ENCODE data around the gene DLX3. TPM values are rescaled to one million over a fixed set of nuclear protein-coding genes. Genes with fewer than 3 reads are reported as not detected.

DLX3 gene
- total RNA-seq, 1 donor = not detected

- no peak for DNase-seq (ENCODE audit: low read depth)
- TF ChIP-seq CTCF (IDR thresholded peaks at IDR 0.05; ENCODE audit: insufficient read depth, low read depth, low read length) = no peak
- H3K4me3 ChIP-seq (ENCODE audit: low read depth, low read length) = no peak overlapping the region
Observed at GRCh38 chr17:50014471-50015088, 19.6 kb upstream of the DLX3 start.

GRCh38 chr17:50013079-50013478 lies 18.1 kb upstream of the DLX3 start:
- TF ChIP-seq CTCF (IDR thresholded peaks at IDR 0.05; ENCODE audit: insufficient read depth, low read depth, low read length) = no peak
- no peak for DNase-seq (ENCODE audit: low read depth)
- H3K4me3 ChIP-seq (ENCODE audit: low read depth, low read length) = no peak overlapping the region

GRCh38 chr17:50009282-50009681 lies 14.3 kb upstream of the DLX3 start:
- no peak overlapping the region for H3K4me3 ChIP-seq (ENCODE audit: low read depth, low read length)
- TF ChIP-seq CTCF (IDR thresholded peaks at IDR 0.05; ENCODE audit: insufficient read depth, low read depth, low read length) = no peak
- DNase-seq (ENCODE audit: low read depth) = no peak

DNA sequence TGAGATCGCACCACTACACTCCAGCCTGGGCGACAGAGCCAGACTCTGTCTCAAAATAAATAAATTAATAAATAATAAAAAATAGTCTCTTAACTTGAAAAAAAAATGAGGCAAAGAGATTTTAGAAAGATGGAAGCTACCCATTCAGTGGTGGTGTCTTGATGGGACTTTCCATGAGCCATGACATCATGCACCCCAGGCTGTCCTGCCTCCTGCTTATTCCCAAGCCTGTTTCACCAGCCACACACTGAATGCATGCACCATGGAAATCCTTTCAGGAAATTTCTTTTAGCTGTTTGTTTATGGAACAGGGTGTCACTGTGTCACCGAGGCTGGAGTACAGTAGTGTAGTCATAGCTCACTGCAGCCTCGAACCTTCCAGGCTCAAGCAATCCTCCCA lies 8.9 kb upstream of the DLX3 start:
- no peak for TF ChIP-seq CTCF (IDR thresholded peaks at IDR 0.05; ENCODE audit: insufficient read depth, low read depth, low read length)
- H3K4me3 ChIP-seq (ENCODE audit: low read depth, low read length) = no peak overlapping the region
- DNase-seq (ENCODE audit: low read depth) = no peak

- TF ChIP-seq CTCF (IDR thresholded peaks at IDR 0.05; ENCODE audit: insufficient read depth, low read depth, low read length) = no peak
- no peak overlapping the region for H3K4me3 ChIP-seq (ENCODE audit: low read depth, low read length)
- no peak for DNase-seq (ENCODE audit: low read depth)
Observed at GRCh38 chr17:49998836-49999511, 4.0 kb upstream of the DLX3 start.

DNA sequence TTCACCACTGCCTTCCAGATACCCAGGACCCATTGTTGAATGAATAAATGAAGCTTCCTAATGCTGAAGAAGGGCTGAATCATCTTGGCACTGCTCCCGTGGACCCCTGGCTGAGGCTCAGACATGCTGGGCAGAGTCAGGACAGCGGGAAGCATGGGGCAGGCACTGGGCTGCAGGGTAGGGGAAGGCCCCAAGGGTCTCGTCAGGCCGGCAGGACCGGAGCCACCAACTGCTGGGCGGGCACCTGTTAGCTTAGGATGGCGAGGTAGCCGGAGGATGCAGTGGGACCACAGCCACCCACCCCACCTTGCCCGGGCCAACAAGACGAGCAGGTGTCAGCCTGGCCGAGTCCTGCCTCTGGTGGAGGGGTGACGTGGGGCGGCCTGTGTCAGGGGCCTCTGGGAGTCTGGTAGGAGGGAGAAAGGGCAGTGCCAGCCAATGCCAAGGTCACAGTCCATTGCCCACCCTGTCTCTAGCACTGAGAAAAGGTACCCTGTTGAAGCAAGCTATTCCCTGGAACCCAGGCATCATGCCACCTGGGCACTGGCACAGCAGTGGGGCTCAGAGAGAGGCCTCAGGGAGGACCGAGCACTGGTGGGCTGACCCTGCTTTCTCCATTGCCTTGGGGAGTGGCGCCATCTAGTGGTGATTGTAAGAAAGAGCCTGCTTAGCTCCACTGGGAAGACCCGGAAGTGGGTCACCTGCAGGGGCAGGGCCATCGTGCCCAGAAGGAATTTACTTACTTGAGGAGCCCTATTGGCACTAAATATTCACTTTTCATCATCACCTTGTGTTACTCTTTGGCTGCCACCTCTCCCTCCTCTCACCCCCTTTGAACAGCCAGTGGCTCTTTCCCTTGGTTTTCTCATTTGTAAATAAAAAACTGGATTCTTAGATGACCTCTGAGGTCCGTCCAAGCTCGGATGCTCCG lies 3.0 kb upstream of the DLX3 start:
- H3K4me3 ChIP-seq (ENCODE audit: low read depth, low read length) = no peak overlapping the region
- peak; percentile 92 for TF ChIP-seq CTCF (IDR thresholded peaks at IDR 0.05; ENCODE audit: insufficient read depth, low read depth, low read length)
- peak; percentile 84 for DNase-seq (ENCODE audit: low read depth)

Measured in fibroblast of villous mesenchyme (primary cell).